Activated B cell treated with CpG ODN at 0.5 μM for 24 hours (primary cell): Measurements from ENCODE around the gene OR52E5. TPM values are rescaled to one million over a fixed set of nuclear protein-coding genes. Genes with fewer than 3 reads are reported as not detected.

Experiments used
- ATAC-seq: fragments of 200-7000 bp; cut with Tn5 transposase; one replicate; pipeline ENCODE4 v1.10.0; 2021; ENCODE audit warnings: low read depth, mild to moderate bottlenecking, moderate library complexity
- CTCF ChIA-PET: fragments of 350-600 bp; sonication (Branson Sonifier 250); formaldehyde crosslinking; loops from one replicate; lab custom pipeline; 2021; ENCODE audit warnings: antibody characterized with exemption; lab: Charles Lee
- POLR2A ChIA-PET: fragments of 350-600 bp; sonication (Branson Sonifier 250); formaldehyde crosslinking; loops from one replicate; lab custom pipeline; 2021; ENCODE audit warnings: antibody characterized with exemption; lab: Charles Lee
- DNase-seq: peaks from one replicate; pipeline ENCODE4 v3.0.0; 2022
- H3K27ac Mint-ChIP-seq: one replicate; pipeline ENCODE4 v1.8.0; 2020; ENCODE audit warnings: mixed read lengths
- H3K27me3 Mint-ChIP-seq: one replicate; pipeline ENCODE4 v1.8.0; 2021; ENCODE audit warnings: mixed read lengths
- H3K36me3 Mint-ChIP-seq: one replicate; pipeline ENCODE4 v1.8.0; 2021; ENCODE audit warnings: low read depth, mixed read lengths
- H3K4me1 Mint-ChIP-seq: one replicate; pipeline ENCODE4 v1.8.0; 2021; ENCODE audit warnings: mixed read lengths
- H3K4me3 Mint-ChIP-seq: one replicate; pipeline ENCODE4 v1.8.0; 2020; ENCODE audit warnings: mild to moderate bottlenecking, mixed read lengths
- H3K9me3 Mint-ChIP-seq: one replicate; pipeline ENCODE4 v1.8.0; 2020; ENCODE audit warnings: mixed read lengths
- CTCF ChIP-seq: fragments of 200-600 bp; IDR thresholded peaks from one replicate; pipeline ENCODE4 v1.8.0; 2022; ENCODE audit warnings: antibody characterized with exemption, mild to moderate bottlenecking
- intact Hi-C: fragments of 100-400 bp; cut with micrococcal nuclease; formaldehyde crosslinking; loops from one replicate; pipeline ENCODE4 v1.15.1; 2024
- total RNA-seq: library from RNA; stranded (reverse); gene quantifications from 2 replicates; pipeline ENCODE4 v1.2.3, GENCODE V29; 2022

Gene OR52E5
- total RNA-seq, 1 donor from 2014 or later = not detected

GRCh38 chr11:5930614-5931013 lies 37.6 kb downstream of the OR52E5 start:
- Mint-ChIP-seq H3K4me1 (no peaks in the 10 kb centered on the region), H3K9me3 (peaks cover 13% of the 10 kb centered on the region), H3K4me3 (no peak overlapping the region), H3K27me3 (no peaks in the 10 kb centered on the region), H3K36me3 (no peaks in the 10 kb centered on the region), H3K27ac (no peak overlapping the region)
- no peak for TF ChIP-seq CTCF
- intact Hi-C loops = no loop called here
- ATAC-seq = no peak
- DNase-seq = no peak
- POLR2A ChIA-PET = no interaction called here
- CTCF ChIA-PET = no interaction called here

- Mint-ChIP-seq H3K9me3 (peaks cover 9% of the 10 kb centered on the region), H3K4me3 (no peak overlapping the region), H3K27me3 (no peaks in the 10 kb centered on the region), H3K4me1 (no peaks in the 10 kb centered on the region), H3K36me3 (no peaks in the 10 kb centered on the region), H3K27ac (no peak overlapping the region)
- ChIA-PET CTCF (no interaction called here), POLR2A (no interaction called here)
- intact Hi-C loops = no loop called here
- DNase-seq = no peak
- no peak for ATAC-seq
- TF ChIP-seq CTCF = no peak
Observed at GRCh38 chr11:5931061-5931460, 38.1 kb downstream of the OR52E5 start.

- intact Hi-C loops = no loop called here
- Mint-ChIP-seq H3K9me3 (peaks cover 9% of the 10 kb centered on the region), H3K27me3 (no peaks in the 10 kb centered on the region), H3K4me3 (no peak overlapping the region), H3K36me3 (no peaks in the 10 kb centered on the region), H3K27ac (no peak overlapping the region), H3K4me1 (no peaks in the 10 kb centered on the region)
- no peak for TF ChIP-seq CTCF
- ChIA-PET CTCF (no interaction called here), POLR2A (no interaction called here)
- no peak for ATAC-seq
- no peak for DNase-seq
Observed at GRCh38 chr11:5932671-5933070, 39.7 kb downstream of the OR52E5 start.

GRCh38 chr11:5933116-5933515 lies 40.1 kb downstream of the OR52E5 start:
- intact Hi-C loops = no loop called here
- no peaks in the 10 kb centered on the region for H3K27me3 Mint-ChIP-seq
- DNase-seq = no peak
- ATAC-seq = no peak
- H3K4me3 Mint-ChIP-seq = no peak overlapping the region
- no peaks in the 10 kb centered on the region for H3K4me1 Mint-ChIP-seq
- no peak for TF ChIP-seq CTCF
- peaks cover 9% of the 10 kb centered on the region for H3K9me3 Mint-ChIP-seq
- H3K27ac Mint-ChIP-seq = no peak overlapping the region
- POLR2A ChIA-PET = no interaction called here
- CTCF ChIA-PET = no interaction called here
- no peaks in the 10 kb centered on the region for H3K36me3 Mint-ChIP-seq

GRCh38 chr11:5937868-5938602 lies 45.0 kb downstream of the OR52E5 start:
- DNase-seq (no peak), ATAC-seq (no peak)
- no peak overlapping the region for H3K4me3 Mint-ChIP-seq
- no peak overlapping the region for H3K27ac Mint-ChIP-seq
- no peaks in the 10 kb centered on the region for H3K9me3 Mint-ChIP-seq
- H3K4me1 Mint-ChIP-seq = no peaks in the 10 kb centered on the region
- intact Hi-C loops = no loop called here
- H3K36me3 Mint-ChIP-seq = no peaks in the 10 kb centered on the region
- POLR2A ChIA-PET = no interaction called here
- peaks cover 3% of the 10 kb centered on the region for H3K27me3 Mint-ChIP-seq
- no peak for TF ChIP-seq CTCF
- CTCF ChIA-PET = no interaction called here
